Astrocyte of the cerebellum (primary cell): ENCODE data around the gene POLD4.
A peak's percentile ranks its signal among the peaks of the same experiment; 100 is the strongest.

ENCODE experiments used
- DNase-seq: peaks from one replicate; pipeline ENCODE4 v3.0.0-alpha.2; 2011; ENCODE audit warnings: low read depth
- H3K4me3 ChIP-seq: 2 replicates; pipeline ENCODE4 v1.5.1; 2011; ENCODE audit warnings: mild to moderate bottlenecking, low read depth, low read length, moderate library complexity
- in situ Hi-C: cut with HindIII; loops from 2 replicates; pipeline ENCODE4 v1.10.0; 2017; ENCODE audit warnings: low sequenced_read_pairs
- TF ChIP-seq, protein P1 (sequence below): IDR thresholded peaks from 2 replicates; pipeline ENCODE4 v1.5.1; 2012; ENCODE audit warnings: low read length, low read depth, moderate library complexity, mild to moderate bottlenecking; ENCODE audit errors: missing control alignments

POLD4 gene

DNA sequence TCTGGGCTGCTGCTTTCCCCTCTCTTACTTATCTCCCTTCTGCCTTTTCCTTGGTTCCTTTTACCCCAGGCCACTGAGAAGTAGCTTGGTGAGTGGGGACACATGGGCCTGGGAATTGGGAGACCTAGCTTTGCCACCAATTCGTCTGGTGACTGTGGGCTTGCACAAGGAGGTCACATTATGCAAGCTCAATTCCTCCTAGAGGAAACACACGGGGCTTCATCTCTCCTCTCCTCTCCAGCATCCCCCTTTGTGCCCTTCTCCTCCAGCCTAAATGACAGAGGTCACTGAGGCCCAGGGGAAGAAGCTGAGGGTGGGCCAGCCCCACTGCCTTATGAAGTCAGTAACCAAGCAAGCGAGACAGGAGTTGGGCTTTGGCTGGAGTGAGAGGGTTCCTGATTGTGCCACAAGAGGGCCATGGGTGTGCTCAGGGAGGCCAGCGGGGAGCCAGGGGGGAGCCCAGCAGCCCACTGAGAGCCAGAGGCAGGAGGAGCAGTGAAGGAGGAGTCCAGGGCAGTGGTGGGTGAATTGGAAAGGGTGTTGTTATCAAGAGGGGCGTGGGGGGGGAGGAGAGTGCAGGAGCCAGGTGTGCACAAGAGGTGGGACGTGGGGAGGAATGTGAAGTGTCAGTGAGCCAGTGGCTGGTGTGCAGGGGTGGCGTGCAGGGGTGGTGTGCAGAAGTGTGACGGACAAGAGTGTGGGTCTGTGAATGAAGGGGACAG lies 18.0 kb upstream of the POLD4 start:
- in situ Hi-C loops: no loop called here
- peak overlapping the region; percentile 60 for H3K4me3 ChIP-seq
- TF ChIP-seq, protein P1, sequence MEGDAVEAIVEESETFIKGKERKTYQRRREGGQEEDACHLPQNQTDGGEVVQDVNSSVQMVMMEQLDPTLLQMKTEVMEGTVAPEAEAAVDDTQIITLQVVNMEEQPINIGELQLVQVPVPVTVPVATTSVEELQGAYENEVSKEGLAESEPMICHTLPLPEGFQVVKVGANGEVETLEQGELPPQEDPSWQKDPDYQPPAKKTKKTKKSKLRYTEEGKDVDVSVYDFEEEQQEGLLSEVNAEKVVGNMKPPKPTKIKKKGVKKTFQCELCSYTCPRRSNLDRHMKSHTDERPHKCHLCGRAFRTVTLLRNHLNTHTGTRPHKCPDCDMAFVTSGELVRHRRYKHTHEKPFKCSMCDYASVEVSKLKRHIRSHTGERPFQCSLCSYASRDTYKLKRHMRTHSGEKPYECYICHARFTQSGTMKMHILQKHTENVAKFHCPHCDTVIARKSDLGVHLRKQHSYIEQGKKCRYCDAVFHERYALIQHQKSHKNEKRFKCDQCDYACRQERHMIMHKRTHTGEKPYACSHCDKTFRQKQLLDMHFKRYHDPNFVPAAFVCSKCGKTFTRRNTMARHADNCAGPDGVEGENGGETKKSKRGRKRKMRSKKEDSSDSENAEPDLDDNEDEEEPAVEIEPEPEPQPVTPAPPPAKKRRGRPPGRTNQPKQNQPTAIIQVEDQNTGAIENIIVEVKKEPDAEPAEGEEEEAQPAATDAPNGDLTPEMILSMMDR: peak; percentile 64
- DNase-seq: no peak

DNA sequence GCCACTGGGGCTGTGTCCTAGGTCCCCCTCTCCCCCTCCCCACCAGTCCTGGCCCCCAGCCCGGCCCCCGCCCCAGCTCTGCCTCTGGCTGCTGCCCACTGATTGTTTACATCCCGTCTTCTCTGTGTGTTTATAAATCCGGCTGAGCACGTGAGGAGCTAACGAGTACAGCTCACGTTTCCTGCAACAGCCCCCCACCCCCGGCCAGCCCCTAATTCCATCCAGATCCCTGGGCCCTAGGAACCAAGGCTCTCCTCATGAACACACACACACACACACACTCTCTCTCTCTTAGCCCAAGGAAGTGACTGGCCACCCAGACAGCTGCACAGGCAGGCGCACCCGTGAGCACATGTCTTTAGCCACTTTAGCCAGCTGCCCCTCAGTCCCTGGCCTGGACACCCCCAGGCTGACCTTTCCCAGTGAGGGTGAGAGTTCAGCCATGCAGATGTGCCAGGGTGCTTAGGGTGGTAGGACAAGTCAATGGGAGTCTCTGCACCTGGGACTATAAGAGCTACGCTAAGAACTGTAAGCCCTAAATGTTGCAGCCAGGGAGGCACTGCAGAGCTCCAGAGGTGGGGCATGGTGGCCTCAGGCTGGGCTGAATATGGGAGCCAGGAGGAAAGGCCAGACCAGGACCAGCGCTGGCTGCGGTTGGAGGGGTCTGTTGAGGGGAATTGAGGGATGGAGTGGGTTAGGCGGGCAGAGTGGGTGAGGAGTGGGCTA lies 17.2 kb upstream of the POLD4 start:
- TF ChIP-seq, protein P1: no peak
- DNase-seq: no peak
- in situ Hi-C loops: no loop called here
- peak overlapping the region; percentile 60 for H3K4me3 ChIP-seq

DNA sequence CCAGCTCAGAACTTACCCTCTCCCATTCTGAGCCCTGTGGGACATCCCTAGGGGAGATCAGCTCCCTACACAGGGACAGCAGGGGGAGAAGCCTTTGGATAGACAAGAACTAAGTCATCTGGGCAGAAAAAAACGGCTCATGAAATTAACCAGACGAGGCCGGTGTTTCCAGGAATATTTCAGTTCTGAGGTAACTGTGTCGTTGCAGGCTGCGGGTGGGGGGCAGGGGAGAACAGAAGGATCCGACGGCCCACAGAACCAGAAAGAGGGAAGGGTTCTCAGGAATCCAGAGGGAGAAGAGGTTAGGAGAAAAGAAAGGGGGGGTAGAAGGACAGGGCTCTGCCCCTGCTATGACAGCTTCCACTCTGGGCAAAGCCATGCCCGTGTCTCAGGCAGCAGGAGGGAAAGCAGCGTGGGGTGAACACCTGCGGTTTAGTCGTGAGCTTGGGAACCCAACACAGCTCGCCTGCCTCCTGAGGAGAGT lies 16.5 kb upstream of the POLD4 start:
- no peak overlapping the region for H3K4me3 ChIP-seq
- in situ Hi-C loops: no loop called here
- TF ChIP-seq, protein P1: no peak
- no peak for DNase-seq

DNA sequence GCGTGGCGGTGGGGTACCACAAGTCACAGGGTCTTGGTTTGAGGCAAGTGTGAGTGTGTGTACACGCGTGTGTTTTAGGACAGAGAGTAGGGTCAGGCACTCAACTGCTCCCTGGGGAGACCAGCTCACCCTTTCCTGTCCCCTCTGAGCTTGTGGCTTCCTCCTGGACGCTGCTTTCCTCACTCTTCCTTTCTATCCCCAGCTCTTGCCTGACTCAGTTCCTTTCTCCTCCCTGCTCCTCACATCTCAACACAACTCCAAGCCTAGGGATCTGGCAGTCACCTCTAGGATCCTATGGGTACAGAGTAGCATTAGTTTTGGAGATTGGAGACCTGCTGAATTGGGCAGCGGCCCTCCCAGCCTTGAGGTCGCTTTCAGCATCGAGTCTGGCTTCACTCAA lies 15.9 kb upstream of the POLD4 start:
- H3K4me3 ChIP-seq: no peak overlapping the region
- TF ChIP-seq, protein P1: no peak
- in situ Hi-C loops: no loop called here
- DNase-seq: no peak

DNA sequence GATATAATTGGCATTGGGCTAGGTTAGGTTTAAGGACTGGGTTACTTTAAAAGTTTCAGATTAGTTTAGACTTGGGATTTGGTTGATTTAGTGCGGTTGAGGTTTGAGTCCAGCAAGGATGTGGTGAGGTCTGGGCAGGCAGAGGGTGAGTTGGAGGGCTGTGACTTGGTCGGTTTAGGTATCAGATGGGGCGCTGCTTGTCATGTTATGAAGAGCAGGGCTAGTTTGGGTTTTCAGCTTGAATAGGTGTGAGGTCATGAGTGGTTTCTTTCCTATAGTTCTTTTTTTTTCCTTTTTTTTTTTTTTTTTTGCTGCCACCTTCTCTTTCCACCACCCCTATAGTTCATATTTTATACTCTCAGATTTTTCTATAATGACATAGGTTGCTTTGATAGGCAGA lies 15.3 kb upstream of the POLD4 start:
- no peak for DNase-seq
- no peak overlapping the region for H3K4me3 ChIP-seq
- in situ Hi-C loops: no loop called here
- TF ChIP-seq, protein P1: no peak

DNA sequence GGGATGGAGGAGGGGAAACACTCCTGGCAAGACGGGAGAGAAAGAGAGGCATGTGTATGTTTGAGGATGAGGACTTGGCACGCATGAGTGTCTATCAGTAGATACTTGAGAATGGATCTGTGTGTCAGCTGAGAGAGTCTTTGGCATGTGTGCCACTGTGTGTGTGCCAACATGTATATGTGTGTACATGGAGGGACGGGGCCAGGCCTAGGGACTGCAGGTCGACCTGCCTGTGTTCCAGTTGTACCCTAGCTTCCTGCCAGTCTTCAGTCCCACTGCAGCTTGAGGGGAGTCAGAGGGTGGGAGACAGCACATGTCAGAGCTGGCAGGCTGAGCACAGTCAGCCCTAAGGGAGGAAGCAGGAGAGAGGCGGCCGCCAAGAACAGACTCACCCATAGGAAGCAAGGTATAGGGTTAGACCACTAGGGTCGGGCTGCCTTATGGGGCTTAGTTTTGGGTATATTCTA lies 14.4 kb upstream of the POLD4 start:
- no peak for DNase-seq
- no peak overlapping the region for H3K4me3 ChIP-seq
- TF ChIP-seq, protein P1: no peak
- in situ Hi-C loops: no loop called here
